Measurements from ENCODE around the gene FXYD1. TPM values are rescaled to one million over a fixed set of nuclear protein-coding genes. Genes with fewer than 3 reads are reported as not detected.

Gene FXYD1
- total and polyA plus RNA-seq, 4 donors = 18.7 to 146 (median 71.5) TPM

- Histone ChIP-seq H3K36me3 (ENCODE audit: control insufficient read depth in 4 of 4, insufficient read depth in 3 of 4, low read depth in 1 of 4, low read length in 3 of 4) (no peaks in the 10 kb centered on the region), H3K9me3 (ENCODE audit: control insufficient read depth in 4 of 4, low read length in 3 of 4) (no peaks in the 10 kb centered on the region), H3K4me1 (ENCODE audit: control insufficient read depth in 4 of 4, insufficient read depth in 4 of 4, low read length in 3 of 4) (peaks cover 3 to 28% (median 17%) of the 10 kb centered on the region in 4 donors), H3K4me3 (ENCODE audit: low read depth in 1 of 3, low read length in 3 of 3) (no peak overlapping the region), H3K27me3 (ENCODE audit: control insufficient read depth in 4 of 4, insufficient read depth in 4 of 4, low read length in 3 of 4) (no peaks in the 10 kb centered on the region), H3K9ac (ENCODE audit: low read depth in 1 of 2, low read length in 2 of 2) (no peak overlapping the region), H3K27ac (ENCODE audit: low read depth in 1 of 2, low read length in 2 of 2) (peak overlapping the region; percentile 80 to 92)
- no peak for DNase-seq (ENCODE audit: low spot score)
- 37% methylated on average over 8 of the region's 8 CpGs for WGBS
- TF ChIP-seq FOXA2 (IDR thresholded peaks at IDR 0.05) (no peak), RXRA (IDR thresholded peaks at IDR 0.05) (peak in 1 of 2 donors; percentile 10)
These were observed 49.1 kb upstream of the FXYD1 start for GRCh38 chr19:35089554-35089953.

- Histone ChIP-seq H3K9me3 (ENCODE audit: control insufficient read depth in 4 of 4, low read length in 3 of 4) (no peaks in the 10 kb centered on the region), H3K27me3 (ENCODE audit: control insufficient read depth in 4 of 4, insufficient read depth in 4 of 4, low read length in 3 of 4) (no peaks in the 10 kb centered on the region), H3K9ac (ENCODE audit: low read depth in 1 of 2, low read length in 2 of 2) (peak overlapping the region in 1 of 2 donors; percentile 62), H3K36me3 (ENCODE audit: control insufficient read depth in 4 of 4, insufficient read depth in 3 of 4, low read depth in 1 of 4, low read length in 3 of 4) (no peaks in the 10 kb centered on the region), H3K27ac (ENCODE audit: low read depth in 1 of 2, low read length in 2 of 2) (peak overlapping the region; percentile 80 to 92), H3K4me1 (ENCODE audit: control insufficient read depth in 4 of 4, insufficient read depth in 4 of 4, low read length in 3 of 4) (peaks cover 3 to 28% (median 17%) of the 10 kb centered on the region in 4 donors), H3K4me3 (ENCODE audit: low read depth in 1 of 3, low read length in 3 of 3) (peak overlapping the region in 2 of 3 donors; percentile 37 to 52)
- WGBS = 22% methylated on average over 9 of the region's 9 CpGs
- TF ChIP-seq, protein P1, sequence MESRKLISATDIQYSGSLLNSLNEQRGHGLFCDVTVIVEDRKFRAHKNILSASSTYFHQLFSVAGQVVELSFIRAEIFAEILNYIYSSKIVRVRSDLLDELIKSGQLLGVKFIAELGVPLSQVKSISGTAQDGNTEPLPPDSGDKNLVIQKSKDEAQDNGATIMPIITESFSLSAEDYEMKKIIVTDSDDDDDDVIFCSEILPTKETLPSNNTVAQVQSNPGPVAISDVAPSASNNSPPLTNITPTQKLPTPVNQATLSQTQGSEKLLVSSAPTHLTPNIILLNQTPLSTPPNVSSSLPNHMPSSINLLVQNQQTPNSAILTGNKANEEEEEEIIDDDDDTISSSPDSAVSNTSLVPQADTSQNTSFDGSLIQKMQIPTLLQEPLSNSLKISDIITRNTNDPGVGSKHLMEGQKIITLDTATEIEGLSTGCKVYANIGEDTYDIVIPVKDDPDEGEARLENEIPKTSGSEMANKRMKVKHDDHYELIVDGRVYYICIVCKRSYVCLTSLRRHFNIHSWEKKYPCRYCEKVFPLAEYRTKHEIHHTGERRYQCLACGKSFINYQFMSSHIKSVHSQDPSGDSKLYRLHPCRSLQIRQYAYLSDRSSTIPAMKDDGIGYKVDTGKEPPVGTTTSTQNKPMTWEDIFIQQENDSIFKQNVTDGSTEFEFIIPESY (IDR thresholded peaks at IDR 0.05) = no peak
- no peak for TF ChIP-seq MAX (IDR thresholded peaks at IDR 0.05)
- no peak for TF ChIP-seq SP1 (IDR thresholded peaks at IDR 0.05)
- TF ChIP-seq RAD21 (IDR thresholded peaks at IDR 0.05) = no peak
- no peak for TF ChIP-seq RXRA (IDR thresholded peaks at IDR 0.05)
- TF ChIP-seq TAF1 (conservative IDR thresholded peaks at IDR 0.05) = no peak
- TF ChIP-seq HNF4G (IDR thresholded peaks at IDR 0.05) = no peak
- no peak for TF ChIP-seq GABPA (IDR thresholded peaks at IDR 0.05 in 1 of 2, conservative IDR thresholded peaks at IDR 0.05 in 1 of 2)
- no peak for DNase-seq (ENCODE audit: low spot score)
These were observed 48.5 kb upstream of the FXYD1 start for GRCh38 chr19:35090160-35090505.

- Histone ChIP-seq H3K36me3 (ENCODE audit: control insufficient read depth in 4 of 4, insufficient read depth in 3 of 4, low read depth in 1 of 4, low read length in 3 of 4) (no peaks in the 10 kb centered on the region), H3K27ac (ENCODE audit: low read depth in 1 of 2, low read length in 2 of 2) (peak overlapping the region; percentile 80 to 92), H3K9ac (ENCODE audit: low read depth in 1 of 2, low read length in 2 of 2) (peak overlapping the region; percentile 62 to 66), H3K27me3 (ENCODE audit: control insufficient read depth in 4 of 4, insufficient read depth in 4 of 4, low read length in 3 of 4) (no peaks in the 10 kb centered on the region), H3K4me1 (ENCODE audit: control insufficient read depth in 4 of 4, insufficient read depth in 4 of 4, low read length in 3 of 4) (peaks cover 3 to 28% (median 17%) of the 10 kb centered on the region in 4 donors), H3K4me3 (ENCODE audit: low read depth in 1 of 3, low read length in 3 of 3) (peak overlapping the region in 2 of 3 donors; percentile 39 to 52), H3K9me3 (ENCODE audit: control insufficient read depth in 4 of 4, low read length in 3 of 4) (no peaks in the 10 kb centered on the region)
- 7% methylated on average over 36 of the region's 36 CpGs for WGBS
- peak; percentile 58 for DNase-seq (ENCODE audit: low spot score)
- TF ChIP-seq RXRA (IDR thresholded peaks at IDR 0.05) (peak; percentile 24 to 51), TAF1 (conservative IDR thresholded peaks at IDR 0.05) (no peak), HNF4G (IDR thresholded peaks at IDR 0.05) (no peak), SP1 (IDR thresholded peaks at IDR 0.05) (no peak), CTCF (IDR thresholded peaks at IDR 0.05; ENCODE audit: low read depth, low read length, missing input control) (peak; percentile 66), FOXA1 (IDR thresholded peaks at IDR 0.05) (no peak), YY1 (IDR thresholded peaks at IDR 0.05) (peak; percentile 10), MAX (IDR thresholded peaks at IDR 0.05) (no peak), ATF3 (IDR thresholded peaks at IDR 0.05) (no peak), EGR1 (IDR thresholded peaks at IDR 0.05; ENCODE audit: low read depth in 2 of 2) (no peak), JUND (IDR thresholded peaks at IDR 0.05) (no peak)
- TF ChIP-seq, protein P2, sequence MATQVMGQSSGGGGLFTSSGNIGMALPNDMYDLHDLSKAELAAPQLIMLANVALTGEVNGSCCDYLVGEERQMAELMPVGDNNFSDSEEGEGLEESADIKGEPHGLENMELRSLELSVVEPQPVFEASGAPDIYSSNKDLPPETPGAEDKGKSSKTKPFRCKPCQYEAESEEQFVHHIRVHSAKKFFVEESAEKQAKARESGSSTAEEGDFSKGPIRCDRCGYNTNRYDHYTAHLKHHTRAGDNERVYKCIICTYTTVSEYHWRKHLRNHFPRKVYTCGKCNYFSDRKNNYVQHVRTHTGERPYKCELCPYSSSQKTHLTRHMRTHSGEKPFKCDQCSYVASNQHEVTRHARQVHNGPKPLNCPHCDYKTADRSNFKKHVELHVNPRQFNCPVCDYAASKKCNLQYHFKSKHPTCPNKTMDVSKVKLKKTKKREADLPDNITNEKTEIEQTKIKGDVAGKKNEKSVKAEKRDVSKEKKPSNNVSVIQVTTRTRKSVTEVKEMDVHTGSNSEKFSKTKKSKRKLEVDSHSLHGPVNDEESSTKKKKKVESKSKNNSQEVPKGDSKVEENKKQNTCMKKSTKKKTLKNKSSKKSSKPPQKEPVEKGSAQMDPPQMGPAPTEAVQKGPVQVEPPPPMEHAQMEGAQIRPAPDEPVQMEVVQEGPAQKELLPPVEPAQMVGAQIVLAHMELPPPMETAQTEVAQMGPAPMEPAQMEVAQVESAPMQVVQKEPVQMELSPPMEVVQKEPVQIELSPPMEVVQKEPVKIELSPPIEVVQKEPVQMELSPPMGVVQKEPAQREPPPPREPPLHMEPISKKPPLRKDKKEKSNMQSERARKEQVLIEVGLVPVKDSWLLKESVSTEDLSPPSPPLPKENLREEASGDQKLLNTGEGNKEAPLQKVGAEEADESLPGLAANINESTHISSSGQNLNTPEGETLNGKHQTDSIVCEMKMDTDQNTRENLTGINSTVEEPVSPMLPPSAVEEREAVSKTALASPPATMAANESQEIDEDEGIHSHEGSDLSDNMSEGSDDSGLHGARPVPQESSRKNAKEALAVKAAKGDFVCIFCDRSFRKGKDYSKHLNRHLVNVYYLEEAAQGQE (IDR thresholded peaks at IDR 0.05) = no peak
- TF ChIP-seq, protein P1 (IDR thresholded peaks at IDR 0.05) = no peak
These were observed 48.0 kb upstream of the FXYD1 start for GRCh38 chr19:35090506-35091214.
